Measurements from ENCODE around the gene ABR.

- no peak for TF ChIP-seq MYC (IDR thresholded peaks at IDR 0.05; ENCODE audit: borderline replicate concordance, low read length)
- TF ChIP-seq ZFP36 (IDR thresholded peaks at IDR 0.05; ENCODE audit: borderline replicate concordance, partially characterized antibody), result no peak
- TF ChIP-seq FOSB (CRISPR knock-in tag; IDR thresholded peaks at IDR 0.05), result no peak
- TF ChIP-seq CTCF (IDR thresholded peaks at IDR 0.05), result no peak
- TF ChIP-seq CEBPB (IDR thresholded peaks at IDR 0.05), result no peak
- TF ChIP-seq BHLHE40 (IDR thresholded peaks at IDR 0.05; ENCODE audit: low read depth, low read length), result no peak
- TF ChIP-seq EP300 (IDR thresholded peaks at IDR 0.05), result no peak
- no peak for TF ChIP-seq ELK1 (IDR thresholded peaks at IDR 0.05; ENCODE audit: low read depth, low read length)
Observed at GRCh38 chr17:1220346-1220745, 40.6 kb upstream of the ABR start.
